ENCODE data around the gene SYTL3. TPM values are rescaled to one million over a fixed set of nuclear protein-coding genes. Genes with fewer than 3 reads are reported as not detected.

SYTL3 gene
- total RNA-seq, 1 donor: 2.2 TPM

GRCh38 chr6:158758941-158759479 lies 109.2 kb downstream of the SYTL3 start:
- Histone ChIP-seq H3K4me1 (ENCODE audit: insufficient read depth, low read length) (peaks cover 3% of the 10 kb centered on the region), H2AFZ (ENCODE audit: low read length) (no peak overlapping the region), H3K4me2 (ENCODE audit: insufficient read depth, low read length) (no peak overlapping the region), H3K36me3 (ENCODE audit: insufficient read depth, low read length) (no peaks in the 10 kb centered on the region), H3K4me3 (ENCODE audit: insufficient read depth, low read length) (no peak overlapping the region), H3K27ac (ENCODE audit: low read depth, low read length) (no peak overlapping the region), H3K79me2 (ENCODE audit: insufficient read depth, low read length) (no peaks in the 10 kb centered on the region), H4K20me1 (ENCODE audit: insufficient read depth, low read length) (no peaks in the 10 kb centered on the region), H3K27me3 (ENCODE audit: insufficient read depth, low read length) (no peaks in the 10 kb centered on the region), H3K9me3 (ENCODE audit: low read depth, low read length) (no peaks in the 10 kb centered on the region)
- TF ChIP-seq CTCF (IDR thresholded peaks at IDR 0.05; ENCODE audit: extremely low read depth, low read depth, low read length): no peak
- peak; percentile 41 for DNase-seq (ENCODE audit: insufficient read length, low spot score, missing footprints)

- no peaks in the 10 kb centered on the region for H3K9me3 ChIP-seq (ENCODE audit: low read depth, low read length)
- peaks cover 3% of the 10 kb centered on the region for H3K4me1 ChIP-seq (ENCODE audit: insufficient read depth, low read length)
- peak; percentile 78 for DNase-seq (ENCODE audit: insufficient read length, low spot score, missing footprints)
- peaks cover 5% of the 10 kb centered on the region for H3K36me3 ChIP-seq (ENCODE audit: insufficient read depth, low read length)
- no peak overlapping the region for H3K4me3 ChIP-seq (ENCODE audit: insufficient read depth, low read length)
- no peak for TF ChIP-seq CTCF (IDR thresholded peaks at IDR 0.05; ENCODE audit: extremely low read depth, low read depth, low read length)
- no peaks in the 10 kb centered on the region for H3K79me2 ChIP-seq (ENCODE audit: insufficient read depth, low read length)
- no peak overlapping the region for H3K4me2 ChIP-seq (ENCODE audit: insufficient read depth, low read length)
- no peak overlapping the region for H3K27ac ChIP-seq (ENCODE audit: low read depth, low read length)
- H3K27me3 ChIP-seq (ENCODE audit: insufficient read depth, low read length): no peaks in the 10 kb centered on the region
- no peaks in the 10 kb centered on the region for H4K20me1 ChIP-seq (ENCODE audit: insufficient read depth, low read length)
- no peak overlapping the region for H2AFZ ChIP-seq (ENCODE audit: low read length)
Observed at GRCh38 chr6:158759966-158760617, 110.2 kb downstream of the SYTL3 start.

- H2AFZ ChIP-seq (ENCODE audit: low read length): no peak overlapping the region
- H4K20me1 ChIP-seq (ENCODE audit: insufficient read depth, low read length): no peaks in the 10 kb centered on the region
- H3K4me2 ChIP-seq (ENCODE audit: insufficient read depth, low read length): no peak overlapping the region
- no peaks in the 10 kb centered on the region for H3K27me3 ChIP-seq (ENCODE audit: insufficient read depth, low read length)
- peaks cover 12% of the 10 kb centered on the region for H3K36me3 ChIP-seq (ENCODE audit: insufficient read depth, low read length)
- TF ChIP-seq CTCF (IDR thresholded peaks at IDR 0.05; ENCODE audit: extremely low read depth, low read depth, low read length): no peak
- no peak overlapping the region for H3K27ac ChIP-seq (ENCODE audit: low read depth, low read length)
- DNase-seq (ENCODE audit: insufficient read length, low spot score, missing footprints): peak; percentile 65
- H3K9me3 ChIP-seq (ENCODE audit: low read depth, low read length): no peaks in the 10 kb centered on the region
- no peak overlapping the region for H3K4me3 ChIP-seq (ENCODE audit: insufficient read depth, low read length)
- H3K79me2 ChIP-seq (ENCODE audit: insufficient read depth, low read length): no peaks in the 10 kb centered on the region
- H3K4me1 ChIP-seq (ENCODE audit: insufficient read depth, low read length): peaks cover 3% of the 10 kb centered on the region
Observed at GRCh38 chr6:158760618-158761250, 110.9 kb downstream of the SYTL3 start.

GRCh38 chr6:158761746-158762145 lies 111.9 kb downstream of the SYTL3 start:
- Histone ChIP-seq H2AFZ (ENCODE audit: low read length) (no peak overlapping the region), H3K79me2 (ENCODE audit: insufficient read depth, low read length) (no peaks in the 10 kb centered on the region), H3K36me3 (ENCODE audit: insufficient read depth, low read length) (peaks cover 20% of the 10 kb centered on the region), H3K4me2 (ENCODE audit: insufficient read depth, low read length) (no peak overlapping the region), H3K27ac (ENCODE audit: low read depth, low read length) (no peak overlapping the region), H3K27me3 (ENCODE audit: insufficient read depth, low read length) (no peaks in the 10 kb centered on the region), H3K4me1 (ENCODE audit: insufficient read depth, low read length) (peaks cover 3% of the 10 kb centered on the region), H3K4me3 (ENCODE audit: insufficient read depth, low read length) (no peak overlapping the region), H3K9me3 (ENCODE audit: low read depth, low read length) (no peaks in the 10 kb centered on the region), H4K20me1 (ENCODE audit: insufficient read depth, low read length) (no peaks in the 10 kb centered on the region)
- no peak for TF ChIP-seq CTCF (IDR thresholded peaks at IDR 0.05; ENCODE audit: extremely low read depth, low read depth, low read length)
- DNase-seq (ENCODE audit: insufficient read length, low spot score, missing footprints): peak; percentile 84
